SK-N-SH treated with all-trans-retinoic acid at 6 μM for 48 hours (cell line): ENCODE measurements around the gene PCAT6.

ENCODE experiments used
- ATAC-seq: fragments of 200-7000 bp; cut with Tn5 transposase; 3 replicates; pipeline ENCODE4 v1.9.1; 2020; ENCODE audit warnings: mild to moderate bottlenecking, moderate library complexity
- ARNTL ChIP-seq: fragments of 450-650 bp; formaldehyde crosslinking; IDR thresholded peaks from 2 replicates; pipeline ENCODE4 v1.5.0; 2020; ENCODE audit warnings: low read depth, mild to moderate bottlenecking, moderate library complexity, borderline replicate concordance
- BACH2 ChIP-seq: fragments of 250-450 bp; sonication (Bioruptor Pico); IDR thresholded peaks from 2 replicates; pipeline ENCODE4 v1.9.0; 2021; ENCODE audit warnings: mild to moderate bottlenecking, borderline replicate concordance
- CSDC2 ChIP-seq: fragments of 250-450 bp; sonication (Bioruptor Pico); IDR thresholded peaks from 2 replicates; pipeline ENCODE4 v1.5.0; 2020; ENCODE audit warnings: mild to moderate bottlenecking, moderate library complexity
- ESRRG ChIP-seq: fragments of 250-450 bp; sonication (Bioruptor Pico); IDR thresholded peaks from 2 replicates; pipeline ENCODE4 v1.6.1; 2021; ENCODE audit warnings: mild to moderate bottlenecking
- ISL1 ChIP-seq: fragments of 250-450 bp; sonication (Bioruptor Pico); IDR thresholded peaks from 2 replicates; pipeline ENCODE4 v2.1.2; 2022; ENCODE audit warnings: mild to moderate bottlenecking, moderate library complexity
- PATZ1 ChIP-seq: fragments of 250-450 bp; sonication (Bioruptor Pico); IDR thresholded peaks from 2 replicates; pipeline ENCODE4 v1.8.0; 2020; ENCODE audit warnings: mild to moderate bottlenecking, moderate library complexity, borderline replicate concordance
- PPARA ChIP-seq: fragments of 250-450 bp; sonication (Bioruptor Pico); IDR thresholded peaks from 2 replicates; pipeline ENCODE4 v1.5.0; 2020; ENCODE audit warnings: mild to moderate bottlenecking, borderline replicate concordance
- RARB ChIP-seq: fragments of 250-450 bp; sonication (Bioruptor Pico); IDR thresholded peaks from 2 replicates; pipeline ENCODE4 v1.8.0; 2021; ENCODE audit warnings: mild to moderate bottlenecking, moderate library complexity
- SNAI2 ChIP-seq: fragments of 250-450 bp; sonication (Bioruptor Pico); IDR thresholded peaks from 2 replicates; pipeline ENCODE4 v1.5.0; 2020; ENCODE audit warnings: mild to moderate bottlenecking, moderate library complexity
- TCF4 ChIP-seq: fragments of 250-450 bp; sonication (Bioruptor Pico); IDR thresholded peaks from 2 replicates; pipeline ENCODE4 v1.8.0; 2021; ENCODE audit warnings: mild to moderate bottlenecking, moderate library complexity, borderline replicate concordance
- ZC3H10 ChIP-seq: fragments of 250-450 bp; sonication (Bioruptor Pico); IDR thresholded peaks from 2 replicates; pipeline ENCODE4 v1.5.1; 2021; ENCODE audit warnings: mild to moderate bottlenecking, moderate library complexity
- ZFP3 ChIP-seq: fragments of 250-450 bp; sonication (Bioruptor Pico); IDR thresholded peaks from 2 replicates; pipeline ENCODE4 v1.5.0; 2020; ENCODE audit warnings: mild to moderate bottlenecking, moderate library complexity
- ZFP30 ChIP-seq: fragments of 450-650 bp; formaldehyde crosslinking; IDR thresholded peaks from 2 replicates; pipeline ENCODE4 v1.5.0; 2022; ENCODE audit warnings: mild to moderate bottlenecking, moderate library complexity
- ZNF565 ChIP-seq: fragments of 450-650 bp; formaldehyde crosslinking; conservative IDR thresholded peaks from 2 replicates; pipeline ENCODE4 v1.5.0; 2020; ENCODE audit warnings: low read depth, mild to moderate bottlenecking, moderate library complexity
- ZNF70 ChIP-seq: fragments of 450-650 bp; formaldehyde crosslinking; IDR thresholded peaks from 2 replicates; pipeline ENCODE4 v1.5.0; 2020; ENCODE audit warnings: mild to moderate bottlenecking, moderate library complexity
- ZNF8 ChIP-seq: fragments of 450-650 bp; formaldehyde crosslinking; IDR thresholded peaks from 2 replicates; pipeline ENCODE4 v1.5.0; 2020; ENCODE audit warnings: mild to moderate bottlenecking, moderate library complexity
- TF ChIP-seq, protein P1 (sequence below): fragments of 250-450 bp; sonication (Bioruptor Pico); IDR thresholded peaks from 2 replicates; pipeline ENCODE4 v1.8.0; 2021; ENCODE audit warnings: low read depth, mild to moderate bottlenecking, moderate library complexity, borderline replicate concordance
- TF ChIP-seq, protein P2 (sequence below): fragments of 250-450 bp; sonication (Bioruptor Pico); IDR thresholded peaks from 2 replicates; pipeline ENCODE4 v1.5.1; 2021; ENCODE audit warnings: mild to moderate bottlenecking, moderate library complexity
- TF ChIP-seq, protein P3 (sequence below): fragments of 250-450 bp; sonication (Bioruptor Pico); IDR thresholded peaks from 2 replicates; pipeline ENCODE4 v1.5.0; 2020; ENCODE audit warnings: mild to moderate bottlenecking, moderate library complexity

The PCAT6 gene

DNA sequence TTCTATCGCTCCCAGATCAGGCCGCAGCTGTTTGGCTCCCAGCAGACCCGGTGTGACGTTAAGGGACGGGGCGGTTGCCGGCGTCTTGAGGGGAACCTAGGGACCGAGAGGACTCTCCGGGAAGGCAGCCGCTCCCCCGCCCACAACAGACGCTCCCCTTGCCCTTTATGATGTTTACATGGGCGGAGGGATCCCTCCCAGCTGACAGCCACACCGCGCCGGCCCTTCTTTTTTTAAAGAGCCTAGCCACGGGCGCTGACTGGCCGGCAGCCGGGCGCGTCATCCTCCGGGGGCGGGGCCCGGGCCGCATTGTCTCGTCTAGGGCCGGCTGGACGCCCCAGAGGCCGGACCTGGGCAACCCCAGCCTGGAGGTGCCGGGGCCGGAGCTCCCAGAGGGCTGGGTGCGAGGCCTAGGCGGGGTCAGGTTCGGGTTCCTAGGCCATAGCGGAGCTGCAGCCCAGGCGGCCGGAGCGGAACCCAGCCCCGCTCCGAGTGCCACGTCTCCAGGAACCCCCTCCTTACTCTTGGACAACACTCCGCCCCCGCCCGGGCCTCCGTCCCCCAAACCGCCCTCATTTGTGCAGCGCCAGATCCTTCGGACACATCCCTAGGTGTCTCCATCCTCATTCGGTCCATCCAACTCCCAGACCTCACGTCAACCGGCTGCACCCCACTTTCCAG, at the start of gene PCAT6:
Gene PCAT6 (plus strand): TSS at position 340 of the 681 bp plus-strand sequence.
- TF ChIP-seq, protein P1, sequence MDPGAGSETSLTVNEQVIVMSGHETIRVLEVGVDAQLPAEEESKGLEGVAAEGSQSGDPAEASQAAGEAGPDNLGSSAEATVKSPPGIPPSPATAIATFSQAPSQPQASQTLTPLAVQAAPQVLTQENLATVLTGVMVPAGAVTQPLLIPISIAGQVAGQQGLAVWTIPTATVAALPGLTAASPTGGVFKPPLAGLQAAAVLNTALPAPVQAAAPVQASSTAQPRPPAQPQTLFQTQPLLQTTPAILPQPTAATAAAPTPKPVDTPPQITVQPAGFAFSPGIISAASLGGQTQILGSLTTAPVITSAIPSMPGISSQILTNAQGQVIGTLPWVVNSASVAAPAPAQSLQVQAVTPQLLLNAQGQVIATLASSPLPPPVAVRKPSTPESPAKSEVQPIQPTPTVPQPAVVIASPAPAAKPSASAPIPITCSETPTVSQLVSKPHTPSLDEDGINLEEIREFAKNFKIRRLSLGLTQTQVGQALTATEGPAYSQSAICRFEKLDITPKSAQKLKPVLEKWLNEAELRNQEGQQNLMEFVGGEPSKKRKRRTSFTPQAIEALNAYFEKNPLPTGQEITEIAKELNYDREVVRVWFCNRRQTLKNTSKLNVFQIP (CRISPR knock-in tag), result peak; percentile 13; the same call in 1 of the 2 replicates
- TF ChIP-seq SNAI2 (CRISPR knock-in tag), result no peak
- TF ChIP-seq RARB (CRISPR knock-in tag), result no peak
- TF ChIP-seq PATZ1, result peak; percentile 12; the same call in 1 of the 2 replicates
- TF ChIP-seq ZFP3, result no peak
- TF ChIP-seq, protein P2, sequence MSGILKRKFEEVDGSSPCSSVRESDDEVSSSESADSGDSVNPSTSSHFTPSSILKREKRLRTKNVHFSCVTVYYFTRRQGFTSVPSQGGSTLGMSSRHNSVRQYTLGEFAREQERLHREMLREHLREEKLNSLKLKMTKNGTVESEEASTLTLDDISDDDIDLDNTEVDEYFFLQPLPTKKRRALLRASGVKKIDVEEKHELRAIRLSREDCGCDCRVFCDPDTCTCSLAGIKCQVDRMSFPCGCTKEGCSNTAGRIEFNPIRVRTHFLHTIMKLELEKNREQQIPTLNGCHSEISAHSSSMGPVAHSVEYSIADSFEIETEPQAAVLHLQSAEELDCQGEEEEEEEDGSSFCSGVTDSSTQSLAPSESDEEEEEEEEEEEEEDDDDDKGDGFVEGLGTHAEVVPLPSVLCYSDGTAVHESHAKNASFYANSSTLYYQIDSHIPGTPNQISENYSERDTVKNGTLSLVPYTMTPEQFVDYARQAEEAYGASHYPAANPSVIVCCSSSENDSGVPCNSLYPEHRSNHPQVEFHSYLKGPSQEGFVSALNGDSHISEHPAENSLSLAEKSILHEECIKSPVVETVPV, result no peak
- no peak for TF ChIP-seq CSDC2 (CRISPR knock-in tag)
- no peak for TF ChIP-seq ESRRG (CRISPR knock-in tag)
- TF ChIP-seq, protein P3, sequence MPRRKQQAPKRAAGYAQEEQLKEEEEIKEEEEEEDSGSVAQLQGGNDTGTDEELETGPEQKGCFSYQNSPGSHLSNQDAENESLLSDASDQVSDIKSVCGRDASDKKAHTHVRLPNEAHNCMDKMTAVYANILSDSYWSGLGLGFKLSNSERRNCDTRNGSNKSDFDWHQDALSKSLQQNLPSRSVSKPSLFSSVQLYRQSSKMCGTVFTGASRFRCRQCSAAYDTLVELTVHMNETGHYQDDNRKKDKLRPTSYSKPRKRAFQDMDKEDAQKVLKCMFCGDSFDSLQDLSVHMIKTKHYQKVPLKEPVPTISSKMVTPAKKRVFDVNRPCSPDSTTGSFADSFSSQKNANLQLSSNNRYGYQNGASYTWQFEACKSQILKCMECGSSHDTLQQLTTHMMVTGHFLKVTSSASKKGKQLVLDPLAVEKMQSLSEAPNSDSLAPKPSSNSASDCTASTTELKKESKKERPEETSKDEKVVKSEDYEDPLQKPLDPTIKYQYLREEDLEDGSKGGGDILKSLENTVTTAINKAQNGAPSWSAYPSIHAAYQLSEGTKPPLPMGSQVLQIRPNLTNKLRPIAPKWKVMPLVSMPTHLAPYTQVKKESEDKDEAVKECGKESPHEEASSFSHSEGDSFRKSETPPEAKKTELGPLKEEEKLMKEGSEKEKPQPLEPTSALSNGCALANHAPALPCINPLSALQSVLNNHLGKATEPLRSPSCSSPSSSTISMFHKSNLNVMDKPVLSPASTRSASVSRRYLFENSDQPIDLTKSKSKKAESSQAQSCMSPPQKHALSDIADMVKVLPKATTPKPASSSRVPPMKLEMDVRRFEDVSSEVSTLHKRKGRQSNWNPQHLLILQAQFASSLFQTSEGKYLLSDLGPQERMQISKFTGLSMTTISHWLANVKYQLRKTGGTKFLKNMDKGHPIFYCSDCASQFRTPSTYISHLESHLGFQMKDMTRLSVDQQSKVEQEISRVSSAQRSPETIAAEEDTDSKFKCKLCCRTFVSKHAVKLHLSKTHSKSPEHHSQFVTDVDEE (CRISPR knock-in tag), result 0 out of 2 replicates have a peak, but pooled peaks have one; percentile 43
- TF ChIP-seq ZC3H10 (CRISPR knock-in tag), result peak; percentile 51; the same call in 1 of the 2 replicates
- peak; percentile 88 for ATAC-seq

GRCh38 chr1:202762019-202762418, 48.7 kb upstream of the PCAT6 start:
- no peak for ATAC-seq
- TF ChIP-seq, protein P3 (CRISPR knock-in tag), result no peak
- no peak for TF ChIP-seq ESRRG (CRISPR knock-in tag)
- TF ChIP-seq ZC3H10 (CRISPR knock-in tag), result no peak
- no peak for TF ChIP-seq PATZ1
- TF ChIP-seq ZNF70 (CRISPR knock-in tag), result no peak
- TF ChIP-seq SNAI2 (CRISPR knock-in tag), result no peak
- TF ChIP-seq, protein P2, result no peak
- TF ChIP-seq ZNF565, result no peak
- no peak for TF ChIP-seq BACH2 (CRISPR knock-in tag)
- TF ChIP-seq CSDC2 (CRISPR knock-in tag), result no peak
- no peak for TF ChIP-seq PPARA
- TF ChIP-seq ZFP3, result no peak
- TF ChIP-seq ISL1 (CRISPR knock-in tag), result no peak
- TF ChIP-seq ZFP30 (CRISPR knock-in tag), result no peak
- no peak for TF ChIP-seq TCF4
- no peak for TF ChIP-seq ZNF8 (CRISPR knock-in tag)
- TF ChIP-seq, protein P1 (CRISPR knock-in tag), result no peak
- no peak for TF ChIP-seq ARNTL (CRISPR knock-in tag)
- TF ChIP-seq, all 23 proteins: peak for 0
